Activated T-cell treated with anti-CD3 and anti-CD28 coated beads for 1 hour (primary cell): ENCODE data around the gene BCL3.
A peak's percentile ranks its signal among the peaks of the same experiment; 100 is the strongest.
"Not testable (repeated sequence)": the region's sequence is repeated elsewhere in the genome, so short reads cannot be mapped to it uniquely, and the experiment has no call there.

Source experiments
- DNase-seq: peaks from one replicate; pipeline ENCODE4 v3.0.0-alpha.2; 2020; ENCODE audit warnings: low read depth

The BCL3 gene

GRCh38 chr19:44721369-44721768 lies 27.1 kb upstream of the BCL3 start:
- not testable (repeated sequence) for DNase-seq

- no peak for DNase-seq
These were observed 26.1 kb upstream of the BCL3 start for GRCh38 chr19:44722131-44723121.

GRCh38 chr19:44723299-44723951 lies 25.1 kb upstream of the BCL3 start:
- no peak for DNase-seq

GRCh38 chr19:44723952-44724319 lies 24.6 kb upstream of the BCL3 start:
- peak; percentile 63 for DNase-seq

GRCh38 chr19:44725251-44725650 lies 23.3 kb upstream of the BCL3 start:
- no peak for DNase-seq

GRCh38 chr19:44725684-44726083 lies 22.8 kb upstream of the BCL3 start:
- no peak for DNase-seq

GRCh38 chr19:44726465-44726864 lies 22.0 kb upstream of the BCL3 start:
- no peak for DNase-seq

- DNase-seq: no peak
These were observed 20.3 kb upstream of the BCL3 start for GRCh38 chr19:44728178-44728577.

- DNase-seq: no peak
These were observed 18.9 kb upstream of the BCL3 start for GRCh38 chr19:44729516-44730033.

GRCh38 chr19:44731081-44731480 lies 17.4 kb upstream of the BCL3 start:
- no peak for DNase-seq

- no peak for DNase-seq
These were observed 16.9 kb upstream of the BCL3 start for GRCh38 chr19:44731622-44732021.

GRCh38 chr19:44732235-44733014 lies 16.1 kb upstream of the BCL3 start:
- DNase-seq: no peak

GRCh38 chr19:44734357-44734756 lies 14.2 kb upstream of the BCL3 start:
- DNase-seq: no peak

GRCh38 chr19:44735011-44735410 lies 13.5 kb upstream of the BCL3 start:
- DNase-seq: no peak

- no peak for DNase-seq
These were observed 11.1 kb upstream of the BCL3 start for GRCh38 chr19:44737238-44738071.

- no peak for DNase-seq
These were observed 10.4 kb upstream of the BCL3 start for GRCh38 chr19:44738136-44738535.

GRCh38 chr19:44738603-44739558 lies 9.6 kb upstream of the BCL3 start:
- DNase-seq: no peak

GRCh38 chr19:44740351-44740824 lies 8.1 kb upstream of the BCL3 start:
- DNase-seq: no peak

GRCh38 chr19:44741258-44741731 lies 7.2 kb upstream of the BCL3 start:
- no peak for DNase-seq

- DNase-seq: no peak
These were observed 6.6 kb upstream of the BCL3 start for GRCh38 chr19:44741841-44742329.
